GM18951 (cell line): ENCODE data around the gene KIF27.
A peak's percentile ranks its signal among the peaks of the same experiment; 100 is the strongest.

ENCODE experiments used
- POLR2A ChIP-seq: IDR thresholded peaks from 4 replicates; pipeline ENCODE4 v1.6.1; 2011; ENCODE audit warnings: mild to moderate bottlenecking; ENCODE audit not compliant: insufficient read length, insufficient read depth; ENCODE audit errors: extremely low read depth
- in situ Hi-C: fragments of 300-500 bp; cut with MboI; formaldehyde crosslinking; loops from one replicate; pipeline ENCODE4 v1.12.0; 2022; ENCODE audit warnings: low sequenced_read_pairs, mixed read lengths, inconsistent platforms; ENCODE audit not compliant: unreplicated experiment

Gene KIF27

GRCh38 chr9:83920927-83921707, at the start of gene KIF27:
Gene KIF27 (minus strand): TSS chr9:83921432. CDS start chr9:83915591, 5,841 bp downstream.
- TF ChIP-seq POLR2A = peak; percentile 94
- in situ Hi-C loops = loop anchor here (25.0 kb wide), 2 partner anchors 309 to 584 kb away; partner anchors contain the start of gene IDNK

- no peak for TF ChIP-seq POLR2A
- in situ Hi-C loops = no loop called here
These were observed 48.4 kb upstream of the KIF27 start for GRCh38 chr9:83969602-83970001.

- TF ChIP-seq POLR2A = no peak
- in situ Hi-C loops = no loop called here
These were observed 45.8 kb upstream of the KIF27 start for GRCh38 chr9:83967073-83967472.

- TF ChIP-seq POLR2A = no peak
- in situ Hi-C loops = no loop called here
These were observed 45.0 kb upstream of the KIF27 start for GRCh38 chr9:83966209-83966582.

GRCh38 chr9:83965350-83966208, 44.3 kb upstream of the KIF27 start:
- in situ Hi-C loops = no loop called here
- TF ChIP-seq POLR2A = peak; percentile 24

GRCh38 chr9:83964973-83965349, 43.7 kb upstream of the KIF27 start:
- in situ Hi-C loops = no loop called here
- TF ChIP-seq POLR2A = no peak

GRCh38 chr9:83962165-83962564, 40.9 kb upstream of the KIF27 start:
- in situ Hi-C loops = no loop called here

GRCh38 chr9:83960991-83961390, 39.8 kb upstream of the KIF27 start:
- in situ Hi-C loops = no loop called here
- TF ChIP-seq POLR2A = no peak

More at GRCh38 chr9:83962165-83962564, 40.9 kb upstream of the KIF27 start:
- TF ChIP-seq POLR2A = no peak

- no peak for TF ChIP-seq POLR2A
- in situ Hi-C loops = no loop called here
These were observed 37.8 kb upstream of the KIF27 start for GRCh38 chr9:83959061-83959460.

GRCh38 chr9:83957248-83957513, 35.9 kb upstream of the KIF27 start:
- in situ Hi-C loops = no loop called here
- no peak for TF ChIP-seq POLR2A

GRCh38 chr9:83956436-83957247, 35.4 kb upstream of the KIF27 start:
- peak; percentile 57 for TF ChIP-seq POLR2A
- in situ Hi-C loops = no loop called here

- TF ChIP-seq POLR2A = no peak
- in situ Hi-C loops = no loop called here
These were observed 34.8 kb upstream of the KIF27 start for GRCh38 chr9:83956086-83956435.

GRCh38 chr9:83948096-83948495, 26.9 kb upstream of the KIF27 start:
- in situ Hi-C loops = loop anchor here (10.0 kb wide), 1 partner anchor 307 kb away; no protein-coding TSS in a partner anchor

GRCh38 chr9:83940590-83941303, 19.5 kb upstream of the KIF27 start:
- TF ChIP-seq POLR2A = no peak
- in situ Hi-C loops = loop anchor here (10.0 kb wide), 1 partner anchor 314 kb away; no protein-coding TSS in a partner anchor
